GM18870 (cell line): ENCODE measurements around the gene MRPS34.
A peak's percentile ranks its signal among the peaks of the same experiment; 100 is the strongest.
"Not testable (repeated sequence)": the region's sequence is repeated elsewhere in the genome, so short reads cannot be mapped to it uniquely, and the experiment has no call there.

Source experiments
- ATAC-seq: cut with Tn5 transposase; IDR thresholded peaks from one replicate; pipeline ENCODE4 v1.9.1; 2021; ENCODE audit warnings: moderate library complexity; ENCODE audit not compliant: unreplicated experiment

MRPS34 gene

GRCh38 chr16:1772908-1773702, at the start of gene MRPS34:
TSS of gene MRPS34 (minus strand) at chr16:1773134. CDS start at chr16:1773119, 15 bp downstream.
- peak; percentile 38 for ATAC-seq

GRCh38 chr16:1821861-1822611, 49.1 kb upstream of the MRPS34 start:
- no peak for ATAC-seq

- ATAC-seq, result no peak
Measured at GRCh38 chr16:1820946-1821290, 48.0 kb upstream of the MRPS34 start.

DNA sequence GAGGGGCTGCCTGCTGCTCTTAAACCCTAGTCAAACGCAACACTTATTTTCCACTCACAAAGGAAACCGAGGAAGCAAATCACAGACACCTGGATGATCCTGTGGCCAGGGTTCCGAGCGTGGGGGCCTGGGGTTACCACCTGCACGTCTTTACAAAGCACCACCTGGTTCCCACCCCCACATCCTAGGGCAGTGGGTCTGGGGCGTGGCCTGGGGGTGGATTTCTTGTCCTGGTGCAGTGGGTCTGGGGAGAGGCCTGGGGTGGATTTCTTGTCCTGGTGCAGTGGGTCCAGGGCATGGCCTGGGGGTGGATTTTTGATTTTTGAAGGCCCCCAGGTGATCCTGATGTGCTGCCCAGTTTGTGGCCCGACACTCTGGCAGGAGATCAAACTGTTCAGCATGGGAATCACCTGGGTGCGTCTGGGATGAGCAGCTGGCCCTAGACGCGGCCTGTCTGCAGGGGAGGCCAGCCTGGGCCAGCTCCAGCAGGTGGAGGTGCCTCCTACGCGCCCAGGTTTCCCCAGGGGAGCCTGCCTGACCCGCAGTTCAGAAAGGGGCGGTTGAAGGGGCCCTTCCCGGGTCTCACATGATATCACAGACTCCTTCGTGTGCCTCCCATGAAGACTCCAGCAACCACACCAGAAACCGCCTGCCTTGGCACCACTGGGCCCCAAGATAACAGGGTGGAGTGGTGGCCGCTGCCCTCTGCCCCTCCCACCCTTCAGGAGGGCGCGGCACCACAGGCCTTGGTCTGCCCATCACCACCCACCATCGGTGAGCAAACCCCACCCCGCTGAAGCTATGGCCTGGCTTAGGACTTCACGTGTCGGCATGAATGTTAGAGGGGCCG, 47.4 kb upstream of the MRPS34 start:
- no peak for ATAC-seq

DNA sequence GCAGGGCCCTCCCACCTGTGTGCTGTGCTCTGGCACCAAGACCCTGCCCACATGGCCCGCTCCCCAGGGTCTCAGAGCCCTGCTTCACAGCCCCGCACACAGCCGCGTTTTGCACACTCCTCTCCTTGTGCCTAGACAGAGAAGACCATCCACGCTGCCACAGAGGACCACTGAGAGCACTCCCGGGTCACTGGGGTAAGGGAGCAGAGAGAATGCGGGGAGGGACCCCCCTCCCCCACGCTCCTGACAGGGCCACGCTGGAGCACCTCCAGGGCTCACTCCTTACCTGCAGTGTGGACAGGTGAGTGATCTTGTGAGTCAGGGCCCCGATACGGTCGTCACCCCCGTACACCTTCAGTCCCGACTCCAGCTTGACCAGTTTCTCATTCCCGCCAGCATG, 46.7 kb upstream of the MRPS34 start:
- ATAC-seq, result no peak

DNA sequence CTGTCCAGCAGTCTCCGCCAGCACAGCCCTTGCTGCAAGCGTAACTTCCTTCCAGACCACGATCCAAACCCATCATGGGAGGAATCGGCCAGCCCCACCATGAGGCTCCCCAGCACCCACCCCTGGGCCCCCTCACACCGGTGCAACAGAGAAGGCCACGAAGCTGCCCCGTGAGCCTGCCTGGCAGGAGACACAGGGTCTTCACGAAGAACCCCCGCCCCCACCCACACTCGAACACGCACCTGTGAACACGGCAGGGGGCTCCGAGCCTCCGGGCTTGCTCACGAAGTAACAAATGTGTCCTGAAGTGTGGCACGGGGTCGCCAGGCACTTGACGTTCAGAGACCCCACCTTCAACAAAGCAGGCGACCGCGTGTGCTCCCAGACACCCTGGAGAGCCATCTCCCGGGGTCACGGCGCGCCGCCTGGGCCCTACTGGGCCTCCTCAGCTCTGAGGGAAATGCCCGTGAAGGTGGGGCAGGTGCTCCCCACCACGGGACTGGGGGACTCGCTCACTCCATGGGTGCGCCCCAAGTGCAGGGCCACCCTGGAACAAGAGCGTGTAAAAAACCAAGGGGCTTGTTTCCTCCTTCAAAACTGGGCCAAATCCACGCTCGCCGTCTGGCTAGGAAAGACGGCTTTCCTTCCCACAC, 46.1 kb upstream of the MRPS34 start:
- no peak for ATAC-seq

DNA sequence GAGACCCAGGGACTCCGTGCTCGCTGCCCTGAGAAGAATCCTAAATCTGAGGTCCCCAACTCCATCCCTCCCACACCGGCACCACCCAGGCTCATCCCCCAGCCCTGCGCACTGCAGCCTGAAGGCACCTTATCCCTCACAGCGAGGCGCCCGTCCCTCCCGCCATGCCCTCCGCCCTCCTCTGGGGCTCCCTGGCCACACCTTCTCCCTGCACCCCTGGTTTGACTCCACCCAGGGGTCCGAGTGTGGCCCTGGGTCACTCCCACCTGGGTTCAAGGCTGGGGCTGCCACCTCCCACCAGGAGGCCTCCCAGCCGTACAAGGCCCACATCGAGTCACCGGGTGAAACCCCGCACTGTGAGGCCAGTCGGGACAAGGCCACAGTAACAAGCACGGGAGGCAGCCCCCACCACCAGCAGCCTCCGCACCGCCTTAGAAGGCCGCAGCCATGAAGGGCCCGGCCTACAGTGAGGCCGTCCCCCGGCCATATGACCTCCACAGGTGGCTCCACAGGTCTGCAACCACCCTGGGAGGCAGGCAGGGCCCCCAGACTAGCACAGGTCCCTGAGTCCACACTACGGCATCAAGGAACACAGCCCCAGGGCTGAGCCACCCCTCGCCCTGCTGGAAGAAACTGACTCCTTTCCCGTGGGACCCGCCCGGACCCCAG, 45.4 kb upstream of the MRPS34 start:
- ATAC-seq, result no peak

DNA sequence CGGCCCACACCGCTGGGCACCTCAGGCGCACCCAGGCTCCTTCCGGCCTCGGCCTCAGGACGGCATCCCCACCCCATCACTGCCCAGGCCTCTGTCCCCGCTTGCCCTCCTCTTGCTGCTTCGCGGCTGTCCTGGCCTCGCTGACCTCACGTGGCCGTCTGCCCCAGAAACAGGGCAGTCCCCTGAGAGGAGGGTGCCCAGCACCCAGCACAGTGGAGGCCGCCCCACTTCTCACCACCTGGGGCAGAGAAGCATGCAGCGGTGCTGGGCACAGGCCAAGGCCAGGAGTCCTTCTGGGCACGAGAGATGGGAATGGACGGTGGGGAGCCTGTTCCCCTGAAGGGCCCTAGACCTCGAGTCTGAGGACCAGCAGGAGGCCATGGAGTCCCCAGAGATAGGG, 44.8 kb upstream of the MRPS34 start:
- no peak for ATAC-seq

DNA sequence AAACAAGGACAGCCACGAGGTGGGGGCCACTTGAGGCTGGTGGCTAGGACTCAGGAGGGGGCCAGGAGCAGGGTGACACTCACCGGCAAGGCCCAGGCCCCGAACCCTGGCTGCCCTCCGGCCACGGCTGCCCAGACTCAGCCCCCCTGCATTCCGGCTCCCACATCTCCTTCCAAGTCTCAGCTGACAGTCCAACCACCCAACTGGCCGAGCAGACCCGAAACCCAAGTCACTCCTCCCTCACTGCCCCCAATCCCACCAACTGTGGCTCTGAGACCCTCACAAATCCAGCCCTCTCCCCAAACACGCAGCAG, 44.3 kb upstream of the MRPS34 start:
- no peak for ATAC-seq

DNA sequence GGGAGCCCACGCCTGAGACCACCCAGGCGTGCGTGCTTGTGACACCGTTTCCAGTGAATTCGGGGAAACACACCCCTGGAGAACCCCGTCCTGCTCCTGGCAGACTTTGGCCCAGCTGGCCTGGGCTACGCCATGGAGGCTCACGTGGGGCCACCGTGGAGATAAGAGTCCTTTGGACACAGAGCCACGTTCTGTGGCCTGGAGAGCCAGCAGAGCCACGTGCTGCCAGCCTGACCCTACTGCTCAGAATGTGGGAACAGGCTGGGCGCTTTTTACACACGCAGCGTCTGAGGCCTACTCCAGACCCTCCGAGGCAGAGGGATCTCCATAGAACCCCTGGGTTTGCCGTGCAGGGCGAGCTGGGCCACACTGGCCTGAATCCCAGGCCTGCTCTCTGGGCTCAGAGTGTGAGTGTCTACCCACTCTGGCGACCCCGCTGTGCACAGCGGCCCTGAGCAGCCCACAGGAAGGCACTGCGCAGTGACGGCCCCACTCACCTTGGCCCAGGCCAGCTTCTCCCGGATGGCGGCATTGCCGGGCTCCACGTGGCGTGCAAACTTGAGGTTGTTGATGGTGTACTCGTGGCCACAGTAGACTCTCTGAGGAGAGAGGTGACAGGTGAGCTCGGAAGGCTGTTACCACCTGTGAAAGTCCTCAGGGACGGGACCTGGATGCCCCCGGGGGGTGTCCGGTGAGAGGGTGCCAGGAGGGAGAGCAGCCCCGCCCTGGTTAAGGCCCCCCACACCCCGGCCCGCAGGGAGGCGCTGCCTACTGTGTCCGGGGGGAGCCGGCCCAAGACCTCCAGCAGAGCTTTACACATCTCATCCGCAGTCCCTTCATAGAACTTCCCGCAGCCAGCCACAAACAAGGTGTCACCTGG, 43.7 kb upstream of the MRPS34 start:
- ATAC-seq, result no peak

DNA sequence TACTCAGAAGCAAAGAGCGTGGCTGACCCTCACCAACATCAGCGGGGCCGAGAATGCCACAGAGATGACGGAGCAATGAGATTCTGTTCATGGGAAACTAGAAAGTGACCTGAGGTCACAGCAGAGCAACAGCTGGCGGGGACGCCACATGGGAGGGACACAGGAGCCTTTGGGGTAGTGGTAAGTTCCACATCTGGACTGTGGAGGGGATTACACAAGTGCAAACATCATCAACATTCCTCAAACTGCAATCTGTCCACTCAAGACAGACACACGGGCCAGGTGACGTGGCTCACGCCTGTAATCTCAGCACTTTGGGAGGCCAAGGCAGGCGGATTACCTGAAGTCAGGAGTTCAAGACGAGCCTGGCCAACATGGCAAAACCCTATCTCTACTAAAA, 42.5 kb upstream of the MRPS34 start:
- no peak for ATAC-seq

DNA sequence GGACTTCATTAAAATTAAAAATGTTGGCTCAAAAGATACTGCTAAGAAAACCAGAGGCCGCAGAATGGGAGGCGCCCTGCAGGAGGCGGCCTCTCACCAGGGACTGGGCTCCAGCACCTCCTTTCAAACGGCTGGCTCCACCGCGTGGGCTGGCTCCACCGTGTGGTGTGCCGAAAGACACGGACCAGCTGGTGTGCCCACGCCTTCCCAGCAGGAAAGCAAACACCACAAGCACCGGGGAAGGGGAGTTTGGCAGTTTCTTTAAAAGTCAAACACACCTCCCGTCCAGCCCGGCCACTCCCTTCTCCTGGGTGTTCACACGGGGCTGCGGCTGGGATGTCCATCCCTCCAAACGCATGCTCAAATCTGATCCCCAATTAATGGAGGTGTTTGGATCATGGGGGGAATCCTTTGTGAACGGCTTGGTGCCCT, 39.8 kb upstream of the MRPS34 start:
- no peak for ATAC-seq

GRCh38 chr16:1810536-1810935, 37.6 kb upstream of the MRPS34 start:
- no peak for ATAC-seq

DNA sequence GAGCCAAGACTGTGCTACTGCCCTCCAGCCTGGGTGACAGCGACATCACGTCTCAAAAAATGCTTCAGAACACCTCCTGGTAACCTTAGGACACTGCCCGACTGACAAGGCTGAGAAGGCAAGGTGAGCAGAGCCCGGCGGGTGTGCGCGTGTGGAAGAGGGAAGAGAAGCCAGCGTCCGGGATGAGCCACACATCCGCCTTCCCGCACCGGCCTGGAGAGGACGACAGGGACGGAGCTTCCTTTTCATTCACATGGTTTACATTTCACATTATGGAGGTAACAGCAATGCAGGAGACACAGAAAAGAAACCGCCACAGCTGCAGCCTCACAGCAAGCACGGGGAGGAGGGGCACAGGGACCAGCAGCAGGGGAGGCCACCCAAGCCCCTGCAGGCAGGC, 37.2 kb upstream of the MRPS34 start:
- no peak for ATAC-seq

DNA sequence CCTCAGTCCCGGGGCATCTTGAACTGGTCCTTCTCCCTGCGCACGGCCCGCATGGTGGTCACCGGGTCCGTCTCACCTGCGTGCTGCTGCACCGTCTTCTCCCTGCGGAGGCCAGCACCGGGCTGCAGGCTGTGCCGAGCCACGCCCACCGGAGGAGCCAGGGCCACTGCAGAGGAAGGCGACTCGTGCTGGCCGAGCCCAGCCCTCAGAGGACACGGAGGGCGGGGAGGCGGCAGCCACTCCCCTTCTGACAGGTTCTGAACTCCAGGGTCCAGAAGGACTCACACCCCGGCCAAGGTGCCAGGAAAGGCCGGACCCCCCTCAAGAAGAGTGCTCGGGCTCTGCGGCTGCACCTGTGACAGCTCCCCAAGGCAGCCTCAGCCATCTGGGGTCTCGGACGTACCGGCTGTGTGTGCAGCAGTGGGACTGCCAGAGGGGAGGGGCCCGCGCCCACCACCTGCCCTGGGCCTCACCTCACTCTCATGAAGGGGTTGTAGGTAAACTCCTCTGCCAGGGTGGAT, 36.4 kb upstream of the MRPS34 start:
- no peak for ATAC-seq

GRCh38 chr16:1808691-1809090, 35.8 kb upstream of the MRPS34 start:
- no peak for ATAC-seq

GRCh38 chr16:1807626-1808025, 34.7 kb upstream of the MRPS34 start:
- no peak for ATAC-seq

GRCh38 chr16:1800701-1801100, 27.8 kb upstream of the MRPS34 start:
- ATAC-seq, result no peak

GRCh38 chr16:1799263-1799662, 26.3 kb upstream of the MRPS34 start:
- not testable (repeated sequence) for ATAC-seq
